C4-2B (cell line): ENCODE results near the gene TGFBR3.

ENCODE experiments used
- CTCF ChIP-seq: fragments of 450-650 bp; conservative IDR thresholded peaks from 2 replicates; pipeline ENCODE4 v1.5.1; 2017; ENCODE audit warnings: mild to moderate bottlenecking
- ZFX ChIP-seq: fragments of 450-650 bp; IDR thresholded peaks from 2 replicates; pipeline ENCODE4 v1.6.1; 2017

- TF ChIP-seq CTCF: no peak
- TF ChIP-seq ZFX: no peak
Observed at GRCh38 chr1:91879733-91880132, 6.2 kb downstream of the TGFBR3 start.
